GM19328 (cell line): ENCODE measurements around the gene DBX1.
"Not testable (repeated sequence)": the region's sequence is repeated elsewhere in the genome, so short reads cannot be mapped to it uniquely, and the experiment has no call there.

Source experiments
- ATAC-seq: cut with Tn5 transposase; IDR thresholded peaks from one replicate; pipeline ENCODE4 v1.9.1; 2021; ENCODE audit warnings: mild to moderate bottlenecking, moderate library complexity; ENCODE audit not compliant: unreplicated experiment

Gene DBX1

GRCh38 chr11:20160425-20161229 lies at the start of gene DBX1:
Gene DBX1, minus strand, starts transcription at chr11:20160475. Its CDS starts 151 bp downstream, at chr11:20160324.
- ATAC-seq: no peak

DNA sequence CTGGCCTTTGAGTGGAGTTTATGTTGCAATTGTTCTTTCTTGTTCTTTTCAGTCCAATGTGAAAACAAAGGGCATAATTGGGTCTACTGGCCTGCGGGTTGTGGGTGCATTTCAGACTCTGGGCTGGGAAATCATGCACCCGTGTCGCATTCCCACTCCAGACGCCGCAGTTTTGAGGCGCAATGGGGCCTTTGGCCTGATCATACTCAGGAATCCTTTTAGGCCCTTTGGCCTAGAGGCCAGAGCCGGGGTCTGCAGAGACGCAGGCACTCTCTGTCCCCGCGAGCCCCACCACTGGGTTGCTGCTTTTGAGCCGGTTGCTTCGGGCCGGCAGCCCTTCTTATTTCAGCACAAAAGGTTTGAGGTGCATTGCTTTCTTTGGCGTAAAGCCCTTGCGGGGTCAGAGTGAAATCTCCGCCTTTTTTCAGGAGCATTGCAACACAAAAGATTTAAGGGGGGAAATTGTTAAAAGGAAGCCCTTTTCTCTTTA lies 48.4 kb upstream of the DBX1 start:
- ATAC-seq: no peak

- no peak for ATAC-seq
Observed at GRCh38 chr11:20207781-20208621, 47.7 kb upstream of the DBX1 start.

DNA sequence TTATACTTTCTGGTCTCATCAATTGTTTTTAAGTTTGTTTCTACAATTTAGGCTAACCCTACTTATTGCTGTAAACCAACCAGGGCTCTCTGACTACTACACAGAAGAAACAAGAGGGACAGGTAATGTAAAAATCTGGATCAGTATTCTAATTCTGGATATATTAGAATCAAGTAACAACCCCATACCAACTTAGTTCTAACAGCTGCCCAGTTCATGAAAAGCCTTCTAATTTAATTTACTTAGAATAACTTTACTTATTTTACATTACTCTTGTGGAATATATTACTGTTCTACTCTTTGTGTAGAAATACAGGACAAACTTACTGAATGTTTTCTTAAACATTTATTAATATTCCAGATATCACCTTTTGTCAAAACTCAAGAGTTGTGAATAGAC lies 45.5 kb upstream of the DBX1 start:
- ATAC-seq: no peak

- ATAC-seq: no peak
Observed at GRCh38 chr11:20204681-20205080, 44.4 kb upstream of the DBX1 start.

- no peak for ATAC-seq
Observed at GRCh38 chr11:20203831-20204230, 43.6 kb upstream of the DBX1 start.

DNA sequence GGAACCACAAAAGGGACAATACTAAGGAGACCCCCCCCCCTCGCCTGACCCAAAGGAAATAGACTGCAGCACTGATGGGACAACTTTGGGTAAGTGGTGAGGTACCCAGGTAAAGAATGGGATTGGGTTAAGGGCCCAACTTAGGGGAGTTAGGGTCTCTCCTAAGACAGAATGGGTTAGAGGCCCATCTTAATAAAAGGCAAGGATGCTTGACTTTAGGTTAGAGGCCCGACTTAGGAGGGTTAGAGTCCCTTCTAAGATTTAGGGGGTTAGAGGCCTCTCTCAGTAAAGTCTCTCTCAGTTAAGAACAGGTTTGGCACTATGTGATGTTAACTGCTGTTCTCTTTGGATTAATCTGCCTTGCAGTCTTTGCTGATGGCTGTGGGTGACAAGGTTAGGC lies 41.0 kb upstream of the DBX1 start:
- no peak for ATAC-seq

- not testable (repeated sequence) for ATAC-seq
Observed at GRCh38 chr11:20200331-20200955, 40.2 kb upstream of the DBX1 start.

DNA sequence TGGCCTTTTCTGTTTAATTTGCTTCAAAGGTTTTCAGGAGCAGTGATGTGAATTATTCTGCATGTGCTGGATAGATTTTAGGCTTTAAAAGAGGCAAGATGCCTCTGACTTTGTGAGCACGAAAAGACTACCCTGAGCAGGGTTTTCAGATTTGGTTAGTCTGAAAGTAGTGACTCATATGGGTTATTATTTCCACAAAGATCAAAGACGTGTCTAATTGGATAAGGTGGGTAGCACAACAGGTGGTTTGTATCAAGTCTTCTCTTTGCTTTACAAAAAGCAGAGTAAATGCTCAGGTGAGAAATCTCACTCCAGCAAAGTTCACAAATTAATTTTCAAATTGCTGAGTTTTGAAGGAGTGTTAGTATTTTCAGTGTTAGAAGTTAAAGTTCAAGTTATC lies 37.6 kb upstream of the DBX1 start:
- ATAC-seq: no peak

GRCh38 chr11:20194470-20194869 lies 34.2 kb upstream of the DBX1 start:
- ATAC-seq: no peak

- ATAC-seq: no peak
Observed at GRCh38 chr11:20193307-20193706, 33.0 kb upstream of the DBX1 start.

DNA sequence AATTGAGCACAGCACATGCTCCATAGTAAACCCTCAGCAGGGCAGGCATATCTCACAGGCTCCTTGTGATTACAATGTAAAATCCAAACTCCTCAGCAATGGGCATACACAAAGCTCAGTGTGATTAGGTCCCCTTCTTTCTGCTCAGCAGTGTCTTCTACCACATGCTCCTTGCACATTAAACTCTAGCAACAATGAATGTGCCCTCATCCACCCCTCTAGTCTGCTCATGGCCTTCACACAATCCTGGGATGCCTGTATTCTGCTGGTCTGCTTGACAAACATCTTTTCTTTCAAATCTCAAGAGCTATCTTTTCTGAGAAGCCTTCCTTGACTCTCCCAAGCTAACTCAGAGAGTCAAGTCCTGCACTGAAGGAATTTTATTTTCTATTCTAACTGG lies 32.4 kb upstream of the DBX1 start:
- ATAC-seq: no peak

- no peak for ATAC-seq
Observed at GRCh38 chr11:20192151-20192550, 31.9 kb upstream of the DBX1 start.

DNA sequence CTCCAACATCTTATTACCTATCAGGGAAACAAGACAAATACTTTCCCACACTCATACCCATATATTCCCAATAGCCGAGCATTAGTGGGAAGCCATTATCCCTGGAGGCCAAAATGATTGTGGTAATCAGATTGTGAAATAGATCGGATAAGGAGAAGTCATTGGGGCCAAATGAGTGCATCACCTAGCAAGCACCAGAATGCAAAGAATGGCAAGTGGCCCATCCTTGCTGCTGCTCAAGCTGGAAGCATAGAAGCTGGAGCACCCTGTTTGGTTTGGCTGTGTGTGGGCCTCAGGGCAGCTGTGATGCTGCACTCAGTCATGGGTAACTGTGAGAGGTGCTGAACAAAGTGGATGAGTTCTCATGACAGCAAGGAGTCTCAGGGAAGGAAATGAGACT lies 18.7 kb upstream of the DBX1 start:
- no peak for ATAC-seq

- ATAC-seq: no peak
Observed at GRCh38 chr11:20177136-20177535, 16.9 kb upstream of the DBX1 start.

- no peak for ATAC-seq
Observed at GRCh38 chr11:20172721-20173447, 12.6 kb upstream of the DBX1 start.

DNA sequence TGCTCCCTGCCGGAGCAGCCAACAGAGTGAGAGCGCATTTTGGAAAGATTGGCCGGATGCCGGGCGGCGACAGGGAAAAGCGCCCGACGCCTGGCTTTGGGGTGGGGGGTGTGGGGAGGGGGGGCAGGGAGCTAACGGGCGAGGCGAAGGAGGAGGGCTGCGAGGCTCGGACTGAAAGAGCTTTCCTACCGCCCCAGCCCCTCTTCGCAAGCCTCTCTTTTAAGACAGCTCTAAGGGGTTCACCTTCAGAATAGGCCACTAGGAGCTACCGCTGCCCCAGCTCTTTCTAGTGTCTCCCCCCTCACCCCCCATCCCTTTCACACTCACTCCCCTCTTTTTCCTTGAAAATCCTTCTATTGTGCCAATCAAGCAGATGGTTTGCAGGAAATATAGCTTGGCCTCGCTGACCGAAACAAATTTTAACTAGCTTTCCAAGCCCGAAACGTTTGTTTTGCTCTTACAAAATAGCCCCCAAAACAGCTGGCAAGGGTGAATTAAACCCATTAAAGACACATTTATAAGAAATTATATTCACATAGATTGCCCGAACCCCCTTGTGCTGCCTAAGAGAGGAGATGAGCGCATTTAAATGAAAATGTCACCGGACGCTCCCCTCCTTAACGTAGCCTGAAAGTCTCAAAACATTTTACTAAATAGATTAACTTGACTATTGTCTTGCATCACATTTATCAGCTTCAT lies 3.7 kb upstream of the DBX1 start:
- no peak for ATAC-seq

DNA sequence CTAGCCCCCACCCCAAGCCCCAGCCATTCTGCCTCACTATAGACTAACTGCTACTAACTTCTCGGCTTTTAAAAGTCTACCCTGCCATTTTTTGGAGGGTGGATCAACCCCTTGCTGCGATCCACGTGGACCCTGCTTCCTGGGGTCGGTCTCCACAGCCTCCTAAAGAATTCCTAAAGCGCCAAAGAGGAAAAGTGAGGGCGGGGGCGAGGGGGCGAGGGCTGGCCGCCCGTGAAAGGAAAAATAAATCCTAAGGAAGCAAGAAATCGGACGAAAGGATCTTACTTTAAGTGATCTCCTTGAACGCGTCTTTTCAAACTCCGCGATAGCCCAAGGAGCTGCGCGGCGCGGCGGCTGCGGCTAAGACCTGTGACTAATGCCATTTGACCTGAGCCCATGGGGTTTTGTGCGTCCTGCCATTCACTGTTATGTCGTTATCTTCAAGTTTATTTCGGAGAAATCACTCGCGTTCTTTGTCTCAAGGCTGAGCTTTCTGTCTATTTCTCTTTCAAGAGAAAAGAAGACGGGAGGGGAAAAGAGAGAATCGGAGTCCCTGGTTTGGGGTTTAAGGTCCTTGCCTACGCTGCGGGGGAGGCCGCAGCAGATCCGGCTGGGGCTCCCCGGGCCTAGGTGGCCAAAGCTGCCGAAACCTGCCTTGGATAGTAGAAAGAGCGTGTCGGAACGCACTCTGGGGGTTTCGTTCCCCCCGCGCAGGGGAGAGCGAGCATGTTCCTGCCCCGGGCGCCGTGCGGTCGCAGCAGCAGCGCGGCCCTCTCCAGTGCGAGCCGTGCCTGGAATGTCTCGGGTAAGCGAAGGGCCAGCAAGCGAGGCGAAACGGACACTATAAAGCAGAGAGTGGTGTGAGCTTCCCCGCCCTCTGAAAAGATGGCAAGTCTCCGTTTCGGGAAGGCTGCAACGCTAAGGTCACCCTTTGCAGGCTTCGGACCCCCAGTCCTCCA lies 2.8 kb upstream of the DBX1 start:
- ATAC-seq: no peak
